ENCODE data around the gene RFX2. TPM values are rescaled to one million over a fixed set of nuclear protein-coding genes. Genes with fewer than 3 reads are reported as not detected.

The RFX2 gene
- 4.8 and 5.6 TPM in 2 replicates for total RNA-seq

DNA sequence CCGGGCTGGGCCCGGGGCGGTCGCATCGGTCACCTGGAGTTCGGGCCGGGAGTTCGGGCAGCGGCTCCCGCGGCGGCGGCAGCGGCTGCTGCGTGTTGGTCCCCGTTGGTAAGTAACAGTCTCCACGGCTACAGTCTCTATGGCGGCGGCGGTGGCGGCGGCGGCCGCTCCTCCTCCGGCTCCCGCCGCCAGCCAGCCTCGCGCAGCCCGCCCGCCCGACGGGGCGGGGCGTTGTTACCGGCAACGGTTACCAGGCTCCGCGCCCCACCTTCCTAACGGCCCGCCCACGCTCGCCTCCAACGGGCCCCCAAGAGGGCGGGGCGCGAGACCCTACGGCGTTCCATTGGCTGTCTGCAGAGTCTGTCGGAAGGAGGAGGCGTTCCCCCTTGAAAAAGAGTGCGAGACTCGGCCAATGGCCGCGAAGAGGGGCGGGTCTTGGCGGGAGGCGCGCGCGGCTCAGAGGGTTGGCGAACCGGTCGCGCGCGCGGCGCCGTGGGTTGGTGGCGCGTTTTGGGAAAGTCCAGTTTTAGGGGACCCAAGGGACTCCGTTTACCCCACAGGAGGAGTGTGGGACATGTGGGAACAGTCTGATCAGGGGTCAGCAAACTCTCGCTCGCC, at the start of gene RFX2:
Gene RFX2 (minus strand): TSS at position 141 of the 618 bp plus-strand sequence. CDS start 63,004 bp downstream, outside the sequence.

DNA sequence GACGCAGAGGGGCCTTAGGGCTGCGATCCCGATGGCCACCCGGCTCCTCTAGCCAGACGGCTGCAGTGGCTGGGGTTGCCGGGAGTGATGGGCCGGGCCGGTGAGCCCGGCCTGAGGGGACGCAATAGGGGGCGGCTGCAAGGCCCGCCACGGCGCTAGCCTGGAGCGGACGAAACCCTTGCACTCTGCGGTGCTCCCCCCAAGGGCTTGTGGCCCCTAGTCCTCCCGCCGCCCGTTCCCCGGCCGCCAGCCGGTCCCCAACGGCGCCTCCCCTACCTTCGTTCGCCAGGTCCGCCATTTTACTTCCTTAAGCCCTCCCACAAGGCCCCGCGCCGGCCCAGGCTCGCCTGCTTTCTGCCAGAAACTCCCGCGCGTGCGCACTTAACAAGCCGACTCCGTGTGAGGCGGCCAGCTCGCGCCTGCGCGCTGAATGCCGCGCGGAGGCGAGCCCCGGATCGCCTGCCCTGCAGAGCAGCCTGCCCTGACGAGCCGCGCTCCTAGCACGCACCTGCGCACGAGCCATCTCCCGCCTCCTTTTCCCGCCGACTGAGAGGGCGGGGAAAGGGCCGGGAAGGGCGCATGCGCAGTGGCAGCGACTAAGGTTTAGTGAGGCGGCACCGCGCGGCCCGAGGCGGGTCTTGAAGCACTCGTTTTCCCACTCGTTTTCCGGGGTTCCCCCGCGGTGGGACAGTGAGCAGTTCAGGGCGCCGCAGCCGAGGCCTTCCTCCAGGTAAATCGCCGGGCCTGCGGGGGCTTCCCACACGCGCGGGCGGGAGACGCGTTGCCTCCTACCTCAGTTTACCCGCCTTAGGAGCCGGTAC, 132.3 kb downstream of the RFX2 start, which contains the start of gene RANBP3:
Gene RANBP3 (minus strand): TSS at position 356 of the 821 bp plus-strand sequence. CDS start 58 bp downstream, at position 298.

Other genes with a start within 250 kb of the RFX2 start
- gene FUT5, start 240.0 kb downstream of the RFX2 start, total RNA-seq, result under 0.01 TPM in 1 of 2 replicates, not detected in the other
- gene NDUFA11, start 206.7 kb downstream of the RFX2 start, total RNA-seq, result 111 and 182 TPM in 2 replicates
- 5.1 and 5.6 TPM in 2 replicates for gene VMAC, start 205.6 kb downstream of the RFX2 start, total RNA-seq
- gene CAPS, start 196.2 kb downstream of the RFX2 start, total RNA-seq, result 1.7 and 6.3 TPM in 2 replicates
- gene RANBP3, start 132.4 kb downstream of the RFX2 start, total RNA-seq, result 32.1 and 41.9 TPM in 2 replicates
- not detected in 2 replicates for gene ACSBG2, start 25.2 kb upstream of the RFX2 start, total RNA-seq
- gene MLLT1, start 169.5 kb upstream of the RFX2 start, total RNA-seq, result 3.8 and 8.4 TPM in 2 replicates
- gene ACER1, start 223.1 kb upstream of the RFX2 start, total RNA-seq, result not detected in 2 replicates

All from nasal cavity respiratory epithelium epithelial cell of viscerocranial mucosa (primary cell).